SHP77 (cell line): ENCODE measurements around the gene DHFR.
"Not testable (repeated sequence)": the region's sequence is repeated elsewhere in the genome, so short reads cannot be mapped to it uniquely, and the experiment has no call there.

Experiments used
- DNase-seq, 2 experiments: peaks; one replicate each; lab custom pipeline; 2025; lab: John Stamatoyannopoulos, UW

The DHFR gene

GRCh38 chr5:80594810-80595209 is 60.0 kb downstream of the DHFR start:
- no peak for DNase-seq

- no peak for DNase-seq
Measured at GRCh38 chr5:80592761-80593160, 62.0 kb downstream of the DHFR start.

- no peak for DNase-seq
Measured at GRCh38 chr5:80592105-80592504, 62.7 kb downstream of the DHFR start.

- no peak for DNase-seq
Measured at GRCh38 chr5:80591352-80591751, 63.4 kb downstream of the DHFR start.

GRCh38 chr5:80590766-80591165 is 64.0 kb downstream of the DHFR start:
- no peak for DNase-seq

- no peak for DNase-seq
Measured at GRCh38 chr5:80588858-80589540, 65.8 kb downstream of the DHFR start.

GRCh38 chr5:80584770-80585169 is 70.0 kb downstream of the DHFR start:
- DNase-seq: no peak

- not testable (repeated sequence) for DNase-seq
Measured at GRCh38 chr5:80580291-80580690, 74.5 kb downstream of the DHFR start.

- DNase-seq: no peak
Measured at GRCh38 chr5:80579050-80579449, 75.7 kb downstream of the DHFR start.

- DNase-seq: no peak
Measured at GRCh38 chr5:80577707-80578106, 77.1 kb downstream of the DHFR start.

GRCh38 chr5:80576383-80576782 is 78.4 kb downstream of the DHFR start:
- DNase-seq: no peak
